ENCODE results near the gene TPM2.

TPM2 gene

DNA sequence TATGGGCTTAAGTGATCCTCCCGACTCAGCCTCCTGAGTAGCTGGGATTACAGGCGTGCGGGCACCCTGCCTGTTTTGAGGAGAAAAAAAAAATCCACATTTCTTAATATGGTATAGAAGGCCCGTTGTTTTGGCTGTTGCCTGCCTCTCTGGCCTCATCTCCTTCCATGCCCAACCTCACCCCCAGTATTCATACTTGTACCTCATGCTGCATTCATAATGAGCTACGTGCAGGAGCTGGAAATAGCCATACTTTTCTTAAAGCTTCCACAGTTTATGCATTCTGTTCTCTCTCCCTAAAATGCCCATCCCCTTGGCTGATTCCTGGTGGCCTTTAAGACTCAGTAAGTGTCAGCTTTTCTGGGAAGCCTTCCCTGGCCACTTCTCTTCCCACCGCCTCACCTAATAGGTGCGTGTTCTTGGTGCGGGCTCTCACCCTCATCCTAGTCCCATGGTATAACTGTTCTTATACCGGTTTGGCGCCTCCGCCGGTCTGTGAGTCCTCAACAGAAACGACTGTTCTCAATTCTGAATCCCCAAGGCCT, 2.1 kb upstream of the TPM2 start:
- DNase-seq = no peak

DNA sequence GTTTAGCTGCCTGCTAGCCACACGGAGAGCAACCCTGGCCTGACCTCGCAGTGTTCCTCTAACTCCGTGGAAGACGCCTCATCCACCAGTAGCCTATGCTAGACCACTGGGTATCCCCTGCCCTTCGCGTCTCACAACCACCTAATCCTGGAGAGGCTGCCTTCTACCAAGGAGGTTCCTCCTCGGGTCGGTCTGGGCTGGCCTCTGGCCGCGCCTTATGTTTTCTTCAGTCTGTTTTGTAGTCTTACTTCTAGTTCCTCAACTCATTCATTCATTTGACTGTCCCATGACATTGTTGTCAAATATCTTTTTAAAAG, 1.6 kb upstream of the TPM2 start:
- DNase-seq = no peak

DNA sequence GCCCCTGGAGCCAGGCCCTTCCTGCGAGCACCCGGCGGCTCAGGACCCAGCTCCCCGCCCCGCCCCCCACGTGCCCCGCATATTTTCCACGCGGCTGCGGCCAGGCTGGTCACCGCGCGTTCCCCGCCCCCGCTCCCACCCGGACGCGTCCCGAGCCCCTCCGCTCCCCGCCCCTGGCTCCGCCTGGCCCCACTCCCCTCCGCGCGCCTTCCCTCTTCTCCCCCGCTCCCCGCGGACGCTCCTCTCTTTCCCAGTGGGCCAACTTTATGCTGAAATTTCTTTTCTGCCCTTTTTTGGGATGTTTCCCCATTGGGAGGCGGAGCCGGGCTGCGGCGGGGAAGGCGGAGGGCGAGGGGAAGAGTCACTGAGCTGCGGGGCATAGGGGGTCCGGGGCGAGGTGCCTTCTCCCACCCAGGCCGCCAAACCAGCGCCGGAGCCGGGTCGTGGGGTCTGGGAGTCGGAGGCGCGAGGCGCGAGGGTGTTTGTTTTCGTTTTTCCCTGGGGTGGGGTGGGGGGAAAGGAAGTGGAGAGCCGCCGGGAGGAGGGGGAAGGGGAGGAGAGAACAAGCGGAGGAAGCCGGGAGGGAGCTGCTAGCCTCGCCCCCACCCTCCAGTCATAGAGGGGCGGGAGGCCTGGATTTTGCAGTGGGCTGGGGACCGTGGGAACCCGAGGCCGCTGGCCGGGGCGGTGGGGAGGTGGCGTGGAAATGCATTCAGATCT, 1.0 kb upstream of the TPM2 start:
- no peak for DNase-seq

DNA sequence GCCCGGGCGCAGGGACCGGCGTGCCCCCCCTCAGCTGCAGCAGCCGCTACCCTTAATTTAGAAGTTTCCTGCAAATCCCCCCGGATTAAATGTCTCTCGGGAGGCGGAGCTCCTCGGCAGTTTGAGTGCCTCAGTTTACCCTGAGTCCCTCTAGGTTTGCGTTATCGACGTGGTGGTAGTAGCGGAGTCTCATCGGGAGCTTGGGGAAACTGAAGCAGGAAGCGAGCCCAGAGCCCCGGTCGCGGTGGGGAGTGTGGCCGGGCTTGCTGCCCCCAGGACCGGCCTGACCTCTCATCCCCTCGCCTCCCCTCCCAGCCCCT, 529 bp upstream of the TPM2 start:
- DNase-seq = no peak

DNA sequence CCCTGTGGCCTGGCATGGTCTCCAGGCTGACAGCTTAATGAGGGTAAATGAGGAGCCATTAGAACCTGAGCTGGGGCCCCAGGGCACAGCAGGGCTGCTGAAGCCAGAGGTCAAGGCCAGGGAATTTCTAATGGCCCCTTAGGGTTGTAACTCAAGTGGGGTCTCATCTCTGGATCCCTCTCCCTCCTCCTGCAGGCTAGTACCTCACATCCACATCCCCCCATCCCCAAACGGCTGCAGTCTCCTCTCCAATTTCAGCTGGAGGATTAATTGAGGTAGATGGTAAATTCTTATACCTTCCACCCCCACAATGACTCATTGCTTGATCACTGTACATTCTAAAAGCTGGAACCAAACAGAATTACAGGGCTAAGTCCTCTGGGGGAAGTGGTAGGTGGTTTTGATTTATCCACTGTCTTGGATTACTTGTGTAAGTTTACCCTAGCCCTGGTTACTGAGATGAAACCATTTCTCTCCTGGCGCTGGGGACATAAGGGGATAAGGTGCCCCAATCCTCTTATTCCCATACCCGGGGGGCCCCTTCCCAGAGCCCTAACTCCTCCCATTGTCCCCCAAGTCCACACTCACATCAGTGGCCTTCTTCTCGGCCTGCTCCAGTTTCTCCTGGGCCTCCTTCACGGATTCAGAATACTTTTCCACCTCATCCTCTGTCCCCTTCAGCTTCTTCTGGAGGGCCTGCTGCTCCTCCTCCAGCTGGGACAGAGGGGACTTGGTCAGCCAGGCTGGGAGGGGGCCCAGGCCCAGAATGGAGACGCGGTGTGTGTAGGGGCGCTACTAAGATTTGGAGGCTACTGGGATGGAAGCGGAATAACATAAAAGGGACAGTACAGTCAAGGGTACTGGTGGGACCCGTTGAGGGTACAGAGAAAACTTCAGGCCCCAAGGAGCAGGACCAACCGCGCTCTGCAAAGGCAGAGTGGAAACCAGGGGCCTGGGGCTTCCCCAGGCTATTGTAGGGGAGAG, 875 bp downstream of the TPM2 start:
- no peak for DNase-seq

DNA sequence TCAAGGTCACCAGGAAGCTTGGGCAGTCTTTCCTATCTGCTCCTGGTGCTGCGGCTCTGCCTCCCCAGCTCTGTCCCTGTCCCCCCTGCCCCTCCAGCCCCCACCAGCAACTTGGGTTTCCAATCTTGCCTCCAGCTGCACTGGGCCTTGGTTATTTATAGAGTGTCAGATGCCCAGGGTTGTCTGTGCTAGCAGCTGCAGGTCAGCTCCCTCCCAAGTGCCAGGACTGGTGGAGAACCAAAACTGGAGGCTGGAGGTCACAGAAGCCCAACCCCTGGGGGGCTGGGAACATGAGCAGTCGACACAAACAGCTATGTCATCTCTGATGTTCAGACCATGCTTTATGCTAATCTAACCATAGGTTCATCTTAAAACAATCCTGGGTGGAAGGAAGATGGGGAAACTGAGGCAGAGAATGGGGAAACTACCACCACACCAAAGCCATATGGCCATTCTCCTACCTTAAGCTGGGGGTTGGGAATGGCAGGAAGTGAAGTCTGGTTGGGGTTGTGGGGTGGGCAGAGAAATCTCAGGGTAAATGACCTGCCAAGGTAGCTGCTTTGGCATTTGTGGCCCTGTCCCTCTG, 1.7 kb downstream of the TPM2 start:
- DNase-seq = no peak

DNA sequence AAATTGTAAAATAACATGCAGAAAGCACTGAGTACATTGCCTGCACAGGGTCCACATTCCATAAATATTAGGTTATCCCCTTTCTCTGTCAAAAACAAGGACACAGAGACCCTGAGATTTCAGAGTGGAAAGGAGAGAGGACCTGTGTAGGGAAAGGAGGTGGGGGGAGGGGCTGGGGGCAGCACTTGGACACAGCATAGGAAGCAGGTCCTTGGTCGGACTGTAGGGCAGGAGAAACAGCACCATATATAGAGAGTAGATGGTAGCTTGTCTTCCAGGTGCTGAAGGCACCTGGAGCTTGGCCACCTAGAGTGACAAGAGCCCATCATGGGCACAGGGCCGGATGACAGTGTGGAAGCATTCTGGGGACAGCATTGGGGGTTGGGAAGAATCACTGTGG, 2.4 kb downstream of the TPM2 start:
- no peak for DNase-seq

DNA sequence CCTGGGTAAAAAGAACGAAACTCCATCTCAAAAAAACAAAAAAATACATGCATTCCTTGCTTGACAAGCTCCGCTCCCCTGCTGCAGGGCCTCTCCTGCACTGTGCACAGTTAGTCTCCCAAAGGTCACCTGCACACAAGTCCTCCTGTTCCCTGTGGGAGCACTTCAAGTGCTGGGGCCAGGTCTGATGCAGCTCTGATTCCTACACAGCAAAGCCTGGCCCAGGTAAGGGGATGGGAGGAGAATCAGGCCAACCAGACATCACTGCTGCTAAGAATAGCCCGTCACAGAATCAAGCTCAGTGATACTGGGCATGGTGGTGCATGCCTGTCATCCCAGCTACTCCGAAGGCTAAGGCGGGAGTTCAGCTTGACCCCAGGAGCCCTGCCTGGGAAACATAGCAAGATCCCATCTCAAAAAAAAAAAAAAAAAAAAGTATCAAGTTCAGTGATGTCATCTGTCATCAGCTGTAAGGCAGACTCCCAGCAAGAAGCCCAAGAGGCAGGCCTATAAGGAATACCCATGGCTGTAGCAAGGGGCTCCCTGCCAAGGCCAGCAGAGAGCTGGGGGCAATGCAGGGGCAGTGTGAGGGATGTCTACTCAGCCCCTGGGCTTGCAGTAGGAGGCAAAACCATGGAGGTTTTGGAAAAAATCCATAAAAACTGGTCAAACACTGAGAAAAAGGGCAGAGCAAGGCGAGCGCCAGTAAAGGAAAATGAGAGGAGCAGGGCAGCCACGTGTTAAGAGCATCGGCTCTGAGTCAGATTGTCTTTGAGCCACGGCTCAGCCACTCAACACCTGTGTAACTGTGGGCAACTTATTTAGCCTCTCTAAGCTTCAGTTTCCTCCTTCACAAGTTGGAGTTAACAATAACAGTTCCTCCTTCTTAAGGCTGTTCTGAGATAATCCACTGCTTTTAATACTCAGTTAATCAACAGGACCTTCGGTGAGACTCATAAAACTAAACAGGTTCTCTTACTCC, 3.2 kb downstream of the TPM2 start:
- no peak for DNase-seq

DNA sequence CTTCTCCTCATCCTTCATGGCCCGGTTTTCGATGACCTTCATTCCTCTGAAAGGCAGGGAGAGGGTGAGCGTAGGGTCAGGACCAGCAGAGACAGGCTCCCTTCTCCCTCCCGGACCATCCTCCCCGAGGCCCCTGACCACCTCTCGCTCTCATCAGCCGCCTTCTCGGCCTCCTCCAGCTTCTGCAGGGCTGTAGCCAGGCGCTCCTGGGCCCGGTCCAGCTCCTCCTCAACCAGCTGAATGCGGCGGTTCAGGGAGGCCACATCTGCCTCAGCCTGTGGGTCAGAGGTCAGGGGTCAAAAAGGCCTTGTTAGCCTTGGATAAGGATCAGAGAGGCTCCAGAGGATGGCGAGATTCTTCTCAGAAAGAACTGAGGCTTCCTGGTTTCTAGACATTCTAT, 4.2 kb downstream of the TPM2 start:
- DNase-seq = no peak

DNA sequence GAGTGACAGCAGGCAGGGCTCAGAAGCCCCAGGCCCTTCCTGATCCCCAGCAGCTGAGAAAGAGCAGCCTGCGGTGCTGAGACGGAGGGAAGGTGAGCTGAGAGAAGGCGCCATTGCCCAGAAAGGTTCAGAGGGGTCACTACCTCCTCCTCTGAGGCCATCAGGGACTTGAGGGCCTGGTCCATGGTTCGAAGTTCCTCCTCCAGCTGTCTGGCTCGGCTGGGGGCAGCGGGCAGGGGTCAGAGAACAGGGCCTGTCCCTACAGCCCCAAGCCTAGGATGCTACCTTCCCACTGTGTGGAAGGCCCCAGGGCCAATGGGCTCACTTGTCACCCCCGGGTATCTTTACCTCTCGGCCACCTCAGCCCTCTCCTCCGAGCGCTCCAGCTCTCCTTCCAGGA, 4.8 kb downstream of the TPM2 start:
- no peak for DNase-seq

DNA sequence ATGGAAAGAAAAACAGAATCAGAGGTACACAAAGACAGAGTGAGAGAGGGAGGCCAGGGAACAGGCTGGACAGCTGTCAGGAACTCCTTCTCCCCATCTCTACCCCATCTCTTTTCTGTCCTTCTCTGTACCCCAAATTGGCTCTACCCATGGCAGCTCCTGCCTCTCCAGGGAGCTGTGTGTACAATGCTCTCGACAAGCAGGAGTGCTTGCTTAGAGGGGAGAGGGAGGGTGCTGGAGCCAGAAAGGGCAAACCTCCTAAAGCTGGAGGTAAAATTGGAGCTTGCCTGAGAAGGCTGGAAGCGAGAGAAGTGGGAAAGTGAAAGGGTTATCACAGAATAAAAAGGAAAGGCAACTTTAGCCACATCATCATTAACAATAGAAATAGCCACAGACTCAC, 6.4 kb downstream of the TPM2 start:
- no peak for DNase-seq

DNA sequence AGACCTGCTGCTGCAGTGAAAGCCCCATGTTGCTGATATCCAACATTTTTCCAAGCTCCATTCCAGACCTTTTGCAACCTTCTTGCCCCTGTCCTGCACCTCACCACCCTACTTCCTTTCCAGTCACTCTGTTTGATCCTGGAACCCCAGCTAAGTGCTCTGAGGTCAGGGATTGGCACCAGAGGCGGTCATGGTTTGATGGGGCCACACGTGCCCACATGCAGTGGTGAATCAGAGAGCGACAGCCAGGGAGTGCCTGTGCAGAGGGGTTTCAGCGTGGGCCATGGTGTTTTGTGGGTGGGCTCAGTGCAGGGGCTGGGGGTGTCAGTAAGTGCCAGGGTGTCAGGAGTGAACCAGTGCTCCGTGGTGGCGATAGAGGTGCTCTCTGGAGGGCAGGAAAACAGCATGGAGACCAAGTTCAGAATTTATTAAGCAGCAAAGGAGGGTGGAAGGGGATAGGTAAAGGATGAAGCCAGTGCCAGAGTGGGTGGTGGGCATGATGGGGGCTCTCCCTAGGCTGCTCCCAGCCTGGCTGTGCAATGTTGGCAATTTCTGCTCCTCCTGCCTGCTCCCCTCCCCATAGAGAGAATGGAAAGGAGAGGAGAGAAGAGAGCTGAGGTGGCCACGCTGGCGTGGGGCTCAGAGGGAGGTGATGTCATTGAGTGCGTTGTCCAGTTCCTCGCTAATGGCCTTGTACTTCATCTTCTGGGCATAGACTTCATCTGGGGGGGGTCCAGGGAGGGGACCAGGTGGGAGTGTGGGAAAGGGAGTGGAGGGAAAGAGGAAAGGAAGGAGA, 7.0 kb downstream of the TPM2 start:
- no peak for DNase-seq

DNA sequence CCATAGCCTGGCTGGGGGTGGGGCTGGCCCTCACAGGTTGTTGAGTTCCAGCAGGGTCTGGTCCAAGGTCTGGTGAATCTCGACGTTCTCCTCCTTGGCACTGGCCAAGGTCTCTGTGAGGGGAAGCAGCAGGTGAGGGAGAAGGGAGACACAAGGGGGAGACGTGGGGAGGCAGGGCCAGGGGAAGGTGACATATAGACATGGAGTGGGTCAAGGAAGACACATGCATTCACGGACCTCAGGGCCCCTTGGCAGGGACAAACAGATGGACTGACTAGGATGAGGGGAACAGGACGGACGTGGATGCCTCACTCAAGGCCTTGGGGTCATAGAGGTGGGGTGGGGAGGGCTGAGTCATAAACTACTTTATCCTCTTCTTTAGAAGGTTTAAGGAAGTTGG, 7.7 kb downstream of the TPM2 start:
- DNase-seq = no peak

DNA sequence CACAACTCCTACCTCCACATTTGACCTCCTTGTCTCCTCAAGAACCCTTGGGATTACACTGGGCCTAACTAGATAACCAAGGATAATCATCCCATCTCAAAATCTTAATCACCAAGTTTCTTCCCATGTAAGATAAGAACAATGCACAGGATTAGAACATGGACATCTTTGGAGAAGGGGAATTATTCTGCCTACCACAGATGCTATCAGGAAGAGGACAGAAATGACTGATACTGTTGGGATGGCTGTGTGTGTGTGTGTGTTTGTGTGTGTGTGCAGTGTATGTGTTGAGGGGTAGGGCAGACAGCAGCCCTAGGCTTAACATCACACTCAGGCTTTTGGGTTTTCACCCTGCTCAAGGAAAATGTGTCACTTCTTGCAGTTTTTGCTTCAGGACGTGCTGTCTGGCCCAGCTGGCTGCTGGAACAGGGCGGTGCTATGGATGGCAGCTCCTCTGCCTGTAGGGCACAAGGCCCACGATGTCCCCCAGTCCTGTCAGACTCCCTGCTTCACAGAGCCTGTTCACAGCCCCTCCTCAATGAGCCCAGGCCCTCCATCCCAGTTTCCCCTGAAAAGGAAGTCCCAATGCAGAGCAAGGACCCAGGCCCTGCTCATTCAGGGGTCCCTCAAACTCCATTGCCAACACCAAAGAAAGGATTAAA, 8.3 kb downstream of the TPM2 start:
- DNase-seq = no peak

DNA sequence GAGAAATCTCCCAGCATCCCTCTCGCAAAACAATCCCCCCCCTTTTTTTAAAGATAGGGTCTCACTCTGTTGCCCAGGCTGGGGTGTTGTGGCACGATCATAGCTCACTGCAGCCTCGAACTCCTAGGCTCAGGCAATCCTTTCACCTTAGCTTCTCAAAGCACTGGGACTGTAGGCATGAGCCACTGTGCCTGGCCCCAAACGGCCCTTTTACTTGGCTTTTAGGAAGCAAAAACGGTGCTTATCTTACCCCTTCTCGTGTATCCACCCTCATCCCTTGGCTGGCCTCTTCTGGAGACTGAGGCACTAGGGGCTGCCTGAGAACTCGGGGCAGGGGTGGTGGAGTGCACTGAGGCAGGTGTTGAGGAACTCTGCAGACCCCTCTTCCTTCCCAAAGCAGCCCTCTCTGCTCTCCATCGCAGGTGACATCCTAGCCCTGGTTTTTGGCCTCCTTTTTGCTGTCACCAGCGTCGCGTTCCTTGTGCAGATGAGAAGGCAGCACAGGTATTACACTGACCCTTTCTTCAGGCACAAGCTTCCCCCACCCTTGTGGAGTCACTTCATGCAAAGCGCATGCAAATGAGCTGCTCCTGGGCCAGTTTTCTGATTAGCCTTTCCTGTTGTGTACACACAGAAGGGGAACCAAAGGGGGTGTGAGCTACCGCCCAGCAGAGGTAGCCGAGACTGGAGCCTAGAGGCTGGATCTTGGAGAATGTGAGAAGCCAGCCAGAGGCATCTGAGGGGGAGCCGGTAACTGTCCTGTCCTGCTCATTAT, 9.2 kb downstream of the TPM2 start:
- no peak for DNase-seq

DNA sequence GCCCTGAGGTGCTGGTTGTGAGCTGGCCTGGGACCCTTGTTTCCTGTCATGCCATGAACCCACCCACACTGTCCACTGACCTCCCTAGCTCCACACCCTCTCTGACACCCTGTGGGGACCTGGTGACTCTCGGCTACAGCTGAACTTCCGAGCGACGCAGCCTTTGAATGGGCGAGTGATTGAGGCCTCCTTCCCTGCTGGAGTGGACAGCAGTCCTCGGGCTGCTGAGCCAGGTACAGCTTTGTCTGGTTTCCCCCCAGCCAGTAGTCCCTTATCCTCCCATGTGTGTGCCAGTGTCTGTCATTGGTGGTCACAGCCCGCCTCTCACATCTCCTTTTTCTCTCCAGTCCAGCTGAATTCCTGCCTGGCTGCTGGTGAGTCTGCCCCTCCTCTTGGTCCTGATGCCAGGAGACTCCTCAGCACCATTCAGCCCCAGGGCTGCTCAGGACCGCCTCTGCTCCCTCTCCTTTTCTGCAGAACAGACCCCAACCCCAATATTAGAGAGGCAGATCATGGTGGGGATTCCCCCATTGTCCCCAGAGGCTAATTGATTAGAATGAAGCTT, 9.9 kb downstream of the TPM2 start:
- DNase-seq = no peak

DNA sequence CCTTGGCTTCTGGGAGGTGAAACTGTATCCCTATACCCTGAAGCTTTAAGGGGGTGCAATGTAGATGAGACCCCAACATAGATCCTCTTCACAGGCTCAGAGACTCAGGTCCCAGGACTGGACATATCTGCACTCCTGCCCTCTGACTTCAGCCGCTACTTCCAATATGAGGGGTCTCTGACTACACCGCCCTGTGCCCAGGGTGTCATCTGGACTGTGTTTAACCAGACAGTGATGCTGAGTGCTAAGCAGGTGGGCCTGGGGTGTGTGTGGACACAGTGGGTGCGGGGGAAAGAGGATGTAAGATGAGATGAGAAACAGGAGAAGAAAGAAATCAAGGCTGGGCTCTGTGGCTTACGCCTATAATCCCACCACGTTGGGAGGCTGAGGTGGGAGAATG, 10.6 kb downstream of the TPM2 start:
- DNase-seq = no peak

DNA sequence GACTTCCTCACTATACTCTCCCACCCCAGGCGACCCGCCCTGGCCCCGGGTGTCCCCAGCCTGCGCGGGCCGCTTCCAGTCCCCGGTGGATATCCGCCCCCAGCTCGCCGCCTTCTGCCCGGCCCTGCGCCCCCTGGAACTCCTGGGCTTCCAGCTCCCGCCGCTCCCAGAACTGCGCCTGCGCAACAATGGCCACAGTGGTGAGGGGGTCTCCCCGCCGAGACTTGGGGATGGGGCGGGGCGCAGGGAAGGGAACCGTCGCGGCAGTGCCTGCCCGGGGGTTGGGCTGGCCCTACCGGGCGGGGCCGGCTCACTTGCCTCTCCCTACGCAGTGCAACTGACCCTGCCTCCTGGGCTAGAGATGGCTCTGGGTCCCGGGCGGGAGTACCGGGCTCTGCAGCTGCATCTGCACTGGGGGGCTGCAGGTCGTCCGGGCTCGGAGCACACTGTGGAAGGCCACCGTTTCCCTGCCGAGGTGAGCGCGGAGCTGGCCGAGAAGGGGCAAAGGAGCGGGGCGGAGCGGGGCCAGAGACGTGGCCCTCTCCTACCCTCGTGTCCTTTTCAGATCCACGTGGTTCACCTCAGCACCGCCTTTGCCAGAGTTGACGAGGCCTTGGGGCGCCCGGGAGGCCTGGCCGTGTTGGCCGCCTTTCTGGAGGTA, 13.9 kb downstream of the TPM2 start:
- DNase-seq = no peak

DNA sequence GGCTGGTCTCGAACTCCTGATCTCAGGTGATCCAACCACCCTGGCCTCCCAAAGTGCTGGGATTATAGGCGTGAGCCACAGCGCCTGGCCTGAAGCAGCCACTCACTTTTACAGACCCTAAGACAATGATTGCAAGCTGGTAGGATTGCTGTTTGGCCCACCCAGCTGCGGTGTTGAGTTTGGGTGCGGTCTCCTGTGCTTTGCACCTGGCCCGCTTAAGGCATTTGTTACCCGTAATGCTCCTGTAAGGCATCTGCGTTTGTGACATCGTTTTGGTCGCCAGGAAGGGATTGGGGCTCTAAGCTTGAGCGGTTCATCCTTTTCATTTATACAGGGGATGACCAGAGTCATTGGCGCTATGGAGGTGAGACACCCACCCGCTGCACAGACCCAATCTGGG, 14.5 kb downstream of the TPM2 start:
- no peak for DNase-seq

DNA sequence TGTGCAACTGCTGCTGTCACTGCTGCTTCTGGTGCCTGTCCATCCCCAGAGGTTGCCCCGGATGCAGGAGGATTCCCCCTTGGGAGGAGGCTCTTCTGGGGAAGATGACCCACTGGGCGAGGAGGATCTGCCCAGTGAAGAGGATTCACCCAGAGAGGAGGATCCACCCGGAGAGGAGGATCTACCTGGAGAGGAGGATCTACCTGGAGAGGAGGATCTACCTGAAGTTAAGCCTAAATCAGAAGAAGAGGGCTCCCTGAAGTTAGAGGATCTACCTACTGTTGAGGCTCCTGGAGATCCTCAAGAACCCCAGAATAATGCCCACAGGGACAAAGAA, 15.7 kb downstream of the TPM2 start:
- no peak for DNase-seq

Measured in SHP77 treated with DMSO at 0.1 percent for 48 hours (cell line).